Heart left ventricle (tissue), 16 donors: ENCODE measurements around the gene RREB1. TPM values are rescaled to one million over a fixed set of nuclear protein-coding genes. Genes with fewer than 3 reads are reported as not detected.

Source experiments
- ATAC-seq, 4 donors: fragments of 200-7000 bp; cut with Tn5 transposase; one replicate each; pipeline ENCODE4 v1.9.1; 2020 to 2022; ENCODE audit warnings: moderate library complexity in 4 of 4, mild to moderate bottlenecking in 3 of 4, moderate number of reproducible peaks in 1 of 4
- DNase-seq, 5 donors: peaks; one replicate each; pipeline ENCODE4 v3.0.0-alpha.2; 2020
- H3K27ac ChIP-seq, 12 donors: fragments of 200-600 bp; sonication (generic) in 4 of 12; one replicate each; pipeline versions ENCODE4 v1.5.0 to v1.8.0; 2016 to 2022; ENCODE audit warnings: mild to moderate bottlenecking in 2 of 12
- H3K27me3 ChIP-seq, 9 donors: fragments of 200-600 bp; sonication (generic) in 2 of 9; one replicate each; pipeline versions ENCODE4 v1.5.1 to v1.8.0; 2016 to 2022; ENCODE audit warnings: mild to moderate bottlenecking in 3 of 9
- H3K36me3 ChIP-seq, 9 donors: fragments of 200-600 bp; sonication (generic) in 2 of 9; one replicate each; pipeline versions ENCODE4 v1.5.0 to v1.8.0; 2018 to 2022; ENCODE audit warnings: mild to moderate bottlenecking in 2 of 9
- H3K4me1 ChIP-seq, 12 donors: fragments of 200-600 bp; sonication (generic) in 4 of 12; one replicate each; pipeline versions ENCODE4 v1.5.0 to v1.8.0; 2016 to 2022; ENCODE audit warnings: mild to moderate bottlenecking in 3 of 12
- H3K4me3 ChIP-seq, 12 donors: fragments of 200-600 bp; sonication (generic) in 4 of 12; one replicate each; pipeline versions ENCODE4 v1.5.0 to v1.8.0; 2017 to 2022; ENCODE audit warnings: mild to moderate bottlenecking in 9 of 12, moderate library complexity in 4 of 12
- H3K9me3 ChIP-seq, 12 donors: fragments of 200-600 bp; sonication (generic) in 4 of 12; one replicate each; pipeline versions ENCODE4 v1.5.0 to v1.8.0; 2016 to 2022; ENCODE audit warnings: mild to moderate bottlenecking in 1 of 12
- CTCF ChIP-seq, 12 donors: fragments of 200-600 bp; sonication (generic) in 4 of 12; IDR thresholded peaks; one replicate each; pipeline versions ENCODE4 v1.5.0 to v1.8.0; 2018 to 2022; ENCODE audit warnings: antibody characterized with exemption in 12 of 12, mild to moderate bottlenecking in 5 of 12
- POLR2A ChIP-seq, 2 donors: fragments of 450-650 bp; IDR thresholded peaks; one replicate each; pipeline ENCODE4 v1.6.1; 2017; ENCODE audit warnings: antibody characterized with exemption in 2 of 2, mild to moderate bottlenecking in 2 of 2, moderate library complexity in 2 of 2
- WGBS, 4 donors: extraction: QIAGEN DNeasy Blood & Tissue Kit in 2 of 4; methylation state at CpG; one replicate each; pipeline versions ENCODE4 v1.1.5 to v1.1.7; 2013 to 2018; 5-methylcytosine and 5-hydroxymethylcytosine counted together
- intact Hi-C, 10 donors: fragments of 100-400 bp; cut with DNase I; formaldehyde crosslinking; loops; one replicate each; pipeline versions ENCODE4 v1.11.1 to v1.14.2; 2022
- polyA plus RNA-seq, 2 donors: library from polyadenylated mRNA; stranded (reverse); fragments of 200-250 nt; gene quantifications; one replicate each; pipeline ENCODE4 v1.2.3, GENCODE V29; 2013
- total RNA-seq, 9 donors: library from RNA; depleted of rRNA in 2 of 9; stranded (reverse); fragments of >200 nt in 2 of 9; fragmentation: NEBNext Ultra II Directional in 3 of 9; extraction: Animal tissue kit (Norgen Biotek cat#: 25700) in 3 of 9; gene quantifications; one replicate each; pipeline versions ENCODE4 v1.1.0 to v1.2.4, GENCODE V29; 2016 to 2023
- donor health status: ischemic (EF 13 %, LVEDD 7.1; RV severe dilation, severe dysfunction).
- donor health status: healthy with polysubstance abuse.
- donor health status: DM: no; HTN: yes; CAD: no.
- donor health status: DM: no; HTN: no; CAD: no.
- donor health status: ischemic (EF 25% LVEDD 6.9; RV normal size, moderate dysfunction).
- donor health status: ischemic (EF 25% LVEDD 5.7; RV mildly dilated, moderate dysfunction).
- donor health status: healthy.
- donor health status: DM: yes; HTN: yes; CAD: no.
- donor health status: ischemic (EF 35%, LVEDD 5.7; RV mildly dilated, moderate dysfunction).
- donor health status: nonischemic (EF 11% LVEDD 7.7; RV severe dilation, severe dysfunction).
- donor health status: DM: yes; HTN: yes; CAD: no.
- donor health status: PGD.
- donor health status: ischemic (EF 29% LVEDD 5.4; RV normal size, mild dysfunction).
- donor health status: nonischemic (EF 23%, LVEDD 6.1; RV moderate dilation, normal function).

RREB1 gene
- total and polyA plus RNA-seq, 11 donors: 8.7 to 49.4 (median 35.7) TPM

- Histone ChIP-seq H3K27me3 (no peaks in the 10 kb centered on the region), H3K9me3 (no peaks in the 10 kb centered on the region), H3K36me3 (peaks cover 6 to 100% (median 89%) of the 10 kb centered on the region in 9 donors), H3K4me1 (peaks cover 0 to 16% (median 6%) of the 10 kb centered on the region in 12 donors), H3K27ac (no peak overlapping the region), H3K4me3 (no peak overlapping the region)
- WGBS, 4 donors: 95 to 98% (median 97%) methylated on average over 30 to 37 of the region's 37 CpGs
- intact Hi-C loops: loop anchor here in 4 of 10 donors (10.0 kb wide), 4 partner anchors 126 to 326 kb away; partner anchors contain the start of gene RREB1 (in 1 of the 4)
- ATAC-seq (no peak), DNase-seq (no peak)
- no peak for TF ChIP-seq POLR2A (IDR thresholded peaks at IDR 0.05)
- TF ChIP-seq CTCF (IDR thresholded peaks at IDR 0.05): no peak
These were observed 123.4 kb downstream of the RREB1 start for GRCh38 chr6:7230956-7231713.

GRCh38 chr6:7232351-7232750 is 124.6 kb downstream of the RREB1 start:
- DNase-seq: no peak
- no peak overlapping the region for H3K27ac ChIP-seq
- no peaks in the 10 kb centered on the region for H3K27me3 ChIP-seq
- no peak for ATAC-seq
- no peaks in the 10 kb centered on the region for H3K9me3 ChIP-seq
- intact Hi-C loops: loop anchor here in 4 of 10 donors (10.0 kb wide), 4 partner anchors 128 to 328 kb away; partner anchors contain the start of gene RREB1 (in 1 of the 4)
- peaks cover 0 to 21% (median 8%) of the 10 kb centered on the region in 12 donors for H3K4me1 ChIP-seq
- peaks cover 6 to 88% (median 77%) of the 10 kb centered on the region in 9 donors for H3K36me3 ChIP-seq
- 61 to 79% (median 67%) methylated on average over 2 of the region's 2 CpGs for whole genome bisulfite sequencing, 4 donors
- TF ChIP-seq CTCF (IDR thresholded peaks at IDR 0.05) (no peak), POLR2A (IDR thresholded peaks at IDR 0.05) (no peak)
- H3K4me3 ChIP-seq: no peak overlapping the region

- Histone ChIP-seq H3K27me3 (no peaks in the 10 kb centered on the region), H3K27ac (no peak overlapping the region), H3K4me1 (peaks cover 0 to 32% (median 12%) of the 10 kb centered on the region in 12 donors), H3K36me3 (peaks cover 5 to 77% (median 57%) of the 10 kb centered on the region in 9 donors), H3K9me3 (no peaks in the 10 kb centered on the region), H3K4me3 (no peak overlapping the region)
- ATAC-seq (no peak), DNase-seq (no peak)
- WGBS, 4 donors: 95 to 100% (median 97%) methylated on average over 3 of the region's 3 CpGs
- intact Hi-C loops: loop anchor here in 4 of 10 donors (10.0 kb wide), 4 partner anchors 130 to 330 kb away; partner anchors contain the start of gene RREB1 (in 1 of the 4)
- no peak for TF ChIP-seq POLR2A (IDR thresholded peaks at IDR 0.05)
- no peak for TF ChIP-seq CTCF (IDR thresholded peaks at IDR 0.05)
These were observed 126.8 kb downstream of the RREB1 start for GRCh38 chr6:7234547-7234946.

- H3K9me3 ChIP-seq: no peaks in the 10 kb centered on the region
- intact Hi-C loops: loop anchor here in 4 of 10 donors (5.0 to 10.0 kb wide), 5 partner anchors 129 to 331 kb away; partner anchors contain the start of gene RREB1 (in 2 of the 4)
- no peak for DNase-seq
- H3K4me1 ChIP-seq: peaks cover 0 to 35% (median 12%) of the 10 kb centered on the region in 12 donors
- TF ChIP-seq CTCF (IDR thresholded peaks at IDR 0.05): no peak
- TF ChIP-seq POLR2A (IDR thresholded peaks at IDR 0.05): no peak
- ATAC-seq: no peak
- H3K27me3 ChIP-seq: no peaks in the 10 kb centered on the region
- H3K36me3 ChIP-seq: peaks cover 0 to 77% (median 54%) of the 10 kb centered on the region in 9 donors
- H3K4me3 ChIP-seq: no peak overlapping the region
- WGBS, 4 donors: 48 to 56% (median 51%) methylated on average over 9 of the region's 9 CpGs
- H3K27ac ChIP-seq: peak overlapping the region in 1 of 12 donors; percentile 22
These were observed 128.0 kb downstream of the RREB1 start for GRCh38 chr6:7235712-7236305.
